GM10847 (cell line): Measurements from ENCODE around the gene ALKBH1.

ENCODE experiments used
- POLR2A ChIP-seq: IDR thresholded peaks from 2 replicates; pipeline ENCODE4 v1.6.1; 2011; ENCODE audit not compliant: insufficient read length; ENCODE audit errors: extremely low read depth

The ALKBH1 gene

DNA sequence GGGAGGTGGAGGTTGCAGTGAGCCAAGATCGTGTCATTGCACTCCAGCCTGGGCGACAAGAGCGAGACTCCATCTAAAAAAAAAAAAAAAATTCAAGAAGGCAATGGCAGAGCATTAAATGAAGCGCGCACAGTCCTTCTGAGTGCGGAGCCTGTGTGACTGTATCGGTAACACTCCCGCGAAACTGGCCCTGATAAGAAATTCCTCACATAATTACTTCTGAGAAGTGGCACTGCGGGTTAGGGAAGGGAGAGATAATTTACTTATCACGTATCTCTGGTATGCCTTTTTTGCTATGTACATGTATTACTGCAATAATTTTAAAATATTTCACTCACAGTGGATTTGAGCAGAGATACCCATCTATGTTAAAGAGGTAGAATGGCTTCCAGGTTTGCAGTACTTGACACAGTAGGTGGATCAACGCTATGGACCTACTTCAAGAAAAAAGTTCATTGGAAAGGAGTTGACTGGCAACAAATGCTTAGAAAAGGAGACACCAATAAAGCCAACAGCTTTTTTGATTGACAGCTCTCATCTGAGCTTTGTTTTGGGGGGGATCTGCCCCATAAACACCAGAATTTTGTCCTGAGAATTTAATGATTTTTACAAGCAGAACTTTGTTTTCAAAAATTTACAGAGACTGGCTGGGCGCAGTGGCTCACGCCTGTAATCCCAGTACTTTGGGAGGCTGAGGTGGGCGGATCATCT lies 62.1 kb downstream of the ALKBH1 start:
- no peak for TF ChIP-seq POLR2A

DNA sequence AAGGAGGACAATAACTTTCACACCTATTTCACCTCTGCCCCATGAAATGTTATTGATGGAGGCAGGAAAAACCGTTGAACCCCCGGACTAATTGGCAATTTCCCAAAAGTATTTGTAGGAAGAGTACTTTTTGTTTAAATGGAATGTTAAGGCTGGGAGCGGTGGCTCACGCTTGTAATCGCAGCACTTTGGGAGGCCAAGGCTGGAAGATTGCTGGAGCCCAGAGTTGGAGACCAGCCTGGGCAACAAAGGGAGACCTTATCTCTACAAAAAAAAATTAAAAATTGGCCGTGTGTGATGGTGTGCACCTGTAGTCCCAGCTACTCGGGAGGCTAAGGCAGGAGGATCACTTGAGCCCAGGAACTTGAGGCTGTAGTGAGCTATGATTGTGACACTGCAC lies 65.4 kb downstream of the ALKBH1 start:
- TF ChIP-seq POLR2A = no peak

DNA sequence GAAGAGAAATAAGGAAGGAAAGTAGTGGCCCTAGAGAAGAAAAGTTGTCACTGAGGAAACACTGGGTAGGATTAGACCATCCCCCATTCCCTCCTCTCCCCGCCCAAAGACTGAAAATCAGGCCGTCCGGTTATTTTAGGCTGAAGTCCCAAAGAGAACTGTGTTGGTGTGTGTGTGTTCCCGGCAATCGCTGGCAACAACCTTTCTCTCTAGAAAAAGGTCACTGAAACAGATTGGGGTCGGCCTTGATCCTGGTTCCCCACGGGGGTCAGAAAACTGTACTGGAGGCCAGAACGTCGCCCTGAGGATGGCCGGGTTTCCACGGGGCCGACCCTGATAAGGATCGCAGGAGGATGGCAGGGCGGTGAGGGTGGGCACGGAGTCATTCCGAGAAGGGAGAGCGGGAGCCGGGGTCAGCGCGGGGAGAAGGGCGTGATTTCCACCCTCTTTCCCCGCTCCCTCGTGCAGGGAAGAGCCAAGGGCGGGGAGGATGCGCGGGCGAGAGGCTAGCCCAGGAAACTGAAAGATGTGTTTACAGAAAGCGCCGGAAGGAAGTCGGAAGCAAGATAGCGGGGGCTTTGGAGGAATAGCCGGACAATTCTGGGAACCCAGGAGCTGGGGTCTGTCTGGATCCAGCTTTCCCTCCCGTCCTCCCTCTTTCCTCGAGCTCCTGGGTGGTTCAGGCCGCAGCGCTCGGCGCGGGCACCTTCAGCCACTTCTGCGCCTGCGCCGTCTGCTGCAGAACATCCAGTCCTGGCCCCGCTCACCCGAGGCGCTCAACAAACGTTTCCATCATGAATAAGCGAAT lies 66.1 kb downstream of the ALKBH1 start:
- TF ChIP-seq POLR2A = no peak

DNA sequence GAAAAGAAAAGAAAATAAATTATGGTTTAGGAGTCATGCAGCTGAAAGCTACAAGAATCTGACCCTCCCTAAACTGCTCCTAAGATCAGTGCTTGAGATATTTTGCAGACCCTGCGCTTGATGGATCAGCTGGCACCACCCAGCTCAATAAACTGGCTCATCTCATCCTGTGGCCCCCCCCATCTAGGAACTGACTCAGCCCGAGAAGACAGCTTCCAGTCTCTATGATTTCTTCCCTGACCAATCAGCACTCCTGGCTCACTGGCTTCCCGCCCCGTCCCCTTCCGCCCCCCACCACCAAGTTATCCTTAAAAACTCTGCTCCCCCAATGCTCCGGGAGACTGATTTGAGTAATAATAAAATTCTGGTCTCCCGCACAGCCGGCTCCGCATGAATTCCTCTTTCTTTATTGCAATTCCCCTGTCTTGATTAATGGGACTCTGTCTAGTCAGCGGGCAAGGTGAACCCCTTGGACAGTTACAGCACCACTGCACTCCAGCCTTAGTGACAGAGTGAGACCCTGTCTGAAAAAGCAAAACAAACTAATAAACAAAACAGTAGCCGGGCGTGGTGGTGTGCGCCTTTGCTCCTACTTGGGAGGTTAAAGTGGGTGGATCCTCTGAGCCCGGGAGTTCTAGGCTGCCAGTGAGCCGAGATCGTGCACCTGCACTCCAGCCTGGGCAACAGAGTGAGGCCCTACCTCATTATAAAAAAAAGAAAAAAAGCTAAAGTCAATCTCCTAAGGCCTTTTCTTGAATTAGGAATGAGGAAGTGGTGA lies 66.9 kb downstream of the ALKBH1 start:
- no peak for TF ChIP-seq POLR2A

DNA sequence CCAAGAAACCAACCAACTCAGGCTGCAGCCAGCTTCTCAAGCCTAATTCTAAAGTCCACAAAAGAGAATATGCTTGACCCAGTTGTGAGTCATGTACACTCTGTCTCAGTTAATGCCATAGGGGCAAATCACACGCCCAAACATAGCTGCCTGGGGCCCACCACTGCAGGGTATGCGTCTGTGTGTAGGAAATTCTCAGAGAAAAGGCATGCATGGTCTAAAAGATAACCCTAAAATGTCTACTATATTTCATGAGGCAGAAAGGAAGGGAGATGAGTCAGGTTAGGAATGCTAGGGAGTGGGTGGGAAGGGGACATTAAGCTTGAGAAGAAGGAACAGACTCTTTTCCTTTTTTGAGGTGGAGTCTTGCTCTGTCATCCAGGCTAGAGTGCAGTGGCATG lies 69.1 kb downstream of the ALKBH1 start:
- TF ChIP-seq POLR2A = no peak

DNA sequence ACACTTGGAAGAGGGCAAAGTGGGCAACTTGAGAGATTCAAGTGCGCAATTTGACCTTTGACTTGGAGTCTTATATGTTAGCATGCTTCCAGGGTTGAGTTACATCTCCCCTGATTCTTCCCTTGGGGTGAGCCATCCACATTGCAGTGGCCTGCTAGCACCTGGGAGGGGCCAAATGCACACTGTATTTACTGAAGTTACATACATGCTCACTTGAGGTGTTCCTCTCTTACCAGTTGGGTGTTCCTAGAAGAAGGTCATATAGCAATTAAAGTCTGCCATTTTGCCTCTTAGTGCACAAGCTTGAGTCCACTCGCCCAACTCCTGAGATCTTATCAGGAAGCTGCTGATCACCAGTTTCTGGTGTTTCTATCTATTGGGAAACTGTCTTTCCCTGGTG lies 77.7 kb downstream of the ALKBH1 start:
- TF ChIP-seq POLR2A = no peak

DNA sequence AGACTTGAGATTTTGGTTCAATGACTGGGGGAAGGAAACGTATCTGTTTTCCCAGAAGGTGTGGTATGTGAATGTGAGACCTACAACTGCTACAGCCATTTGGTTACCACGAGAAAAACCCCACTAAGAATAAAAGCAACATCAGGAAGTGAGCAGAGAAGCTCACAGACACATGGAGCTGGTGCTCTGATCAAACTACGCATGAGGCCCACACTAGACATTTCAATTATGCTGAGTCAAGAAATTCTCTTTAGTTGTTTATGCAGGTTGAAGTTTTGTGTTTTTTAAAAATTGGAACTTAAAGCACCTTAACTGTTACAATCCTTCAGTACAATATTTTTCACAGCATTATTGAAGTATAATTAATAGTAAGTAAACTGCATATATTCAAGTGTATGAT lies 82.5 kb downstream of the ALKBH1 start:
- TF ChIP-seq POLR2A = no peak

DNA sequence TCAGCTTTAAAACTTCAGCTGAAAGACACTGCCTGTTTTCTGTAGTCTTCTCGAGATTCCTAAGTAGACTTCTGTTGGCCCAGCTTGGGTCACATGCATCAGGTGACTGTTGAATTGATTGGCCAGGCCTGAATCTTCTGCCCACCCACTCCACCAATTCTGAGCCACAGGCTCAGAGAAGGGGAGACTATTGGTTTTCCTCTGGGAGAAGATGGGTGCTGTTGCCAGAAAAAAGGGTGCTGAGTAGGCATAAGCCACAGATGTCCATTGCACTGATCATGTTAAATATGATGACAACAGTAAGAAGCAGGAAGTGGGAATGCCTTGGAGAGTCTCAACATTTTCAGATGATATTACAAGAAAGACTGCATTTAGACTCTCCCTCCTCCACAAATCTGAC lies 84.6 kb downstream of the ALKBH1 start:
- TF ChIP-seq POLR2A = no peak
